Measurements from ENCODE around the gene SRPRB. TPM values are rescaled to one million over a fixed set of nuclear protein-coding genes. Genes with fewer than 3 reads are reported as not detected.

Gene SRPRB
- total RNA-seq, 1 experiment from 2014 or later: 73.5 TPM

- H3K4me1 ChIP-seq (ENCODE audit: control insufficient read depth, insufficient read depth, low read length): no peaks in the 10 kb centered on the region
- ATAC-seq: no peak
- H3K9me3 ChIP-seq (ENCODE audit: control insufficient read depth, insufficient read depth, low read depth, low read length): no peaks in the 10 kb centered on the region
- intact Hi-C loops (cut with micrococcal nuclease; ENCODE audit: unreplicated experiment): no loop called here
- POLR2A ChIA-PET: no interaction called here
- H3K27me3 ChIP-seq (ENCODE audit: control insufficient read depth, insufficient read depth, low read length): no peaks in the 10 kb centered on the region
- H3K4me3 ChIP-seq (ENCODE audit: low read depth in 2 of 2, low read length in 2 of 2): no peak overlapping the region
- peaks cover 36% of the 10 kb centered on the region for H3K36me3 ChIP-seq (ENCODE audit: control insufficient read depth, insufficient read depth, low read length)
- BruUV-seq (replicated peaks): no TSS peak
- no peak overlapping the region for H3K27ac ChIP-seq (ENCODE audit: low read length)
- CTCF ChIA-PET: no interaction called here
- DNase-seq (ENCODE audit: low read depth, low spot score): no peak
- no peak for TF ChIP-seq SIN3A (IDR thresholded peaks at IDR 0.05; ENCODE audit: borderline replicate concordance, insufficient read depth, low read depth, low read length)
- in situ Hi-C loops (cut with HindIII; ENCODE audit: low pct_unique_long_range_greater_than_20kb, low sequenced_read_pairs): no loop called here
Measured at GRCh38 chr3:133815386-133815785, 9.8 kb downstream of the SRPRB start.

GRCh38 chr3:133820129-133820528 lies 14.5 kb downstream of the SRPRB start:
- no peak overlapping the region for H3K27ac ChIP-seq (ENCODE audit: low read length)
- H3K36me3 ChIP-seq (ENCODE audit: control insufficient read depth, insufficient read depth, low read length): peaks cover 19% of the 10 kb centered on the region
- no peak for TF ChIP-seq REST (IDR thresholded peaks at IDR 0.05; ENCODE audit: insufficient read depth in 1 of 2, low read depth in 2 of 2, low read length in 1 of 2)
- 0 out of 2 replicates have a peak, but pooled peaks have one; percentile 4 for TF ChIP-seq CTCF (IDR thresholded peaks at IDR 0.05)
- no peak for TF ChIP-seq POLR2AphosphoS5 (IDR thresholded peaks at IDR 0.05; ENCODE audit: low read depth, low read length)
- TF ChIP-seq SIN3A (IDR thresholded peaks at IDR 0.05; ENCODE audit: borderline replicate concordance, insufficient read depth, low read depth, low read length): no peak
- in situ Hi-C loops (cut with HindIII; ENCODE audit: low pct_unique_long_range_greater_than_20kb, low sequenced_read_pairs) (no loop called here), intact Hi-C loops (cut with micrococcal nuclease; ENCODE audit: unreplicated experiment) (no loop called here)
- H3K27me3 ChIP-seq (ENCODE audit: control insufficient read depth, insufficient read depth, low read length): no peaks in the 10 kb centered on the region
- CTCF ChIA-PET: no interaction called here
- DNase-seq (ENCODE audit: low read depth, low spot score): no peak
- BruUV-seq (replicated peaks): TSS peak; percentile 78
- H3K4me1 ChIP-seq (ENCODE audit: control insufficient read depth, insufficient read depth, low read length): 0 out of 2 replicates have a peak, but pooled peaks cover 3% of the 10 kb centered on the region
- H3K4me3 ChIP-seq (ENCODE audit: low read depth in 2 of 2, low read length in 2 of 2): no peak overlapping the region
- no peaks in the 10 kb centered on the region for H3K9me3 ChIP-seq (ENCODE audit: control insufficient read depth, insufficient read depth, low read depth, low read length)
- POLR2A ChIA-PET: no interaction called here
- no peak for ATAC-seq

- no peaks in the 10 kb centered on the region for H3K27me3 ChIP-seq (ENCODE audit: control insufficient read depth, insufficient read depth, low read length)
- no peak overlapping the region for H3K4me3 ChIP-seq (ENCODE audit: low read depth in 2 of 2, low read length in 2 of 2)
- intact Hi-C loops (cut with micrococcal nuclease; ENCODE audit: unreplicated experiment) (no loop called here), in situ Hi-C loops (cut with HindIII; ENCODE audit: low pct_unique_long_range_greater_than_20kb, low sequenced_read_pairs) (no loop called here)
- H3K36me3 ChIP-seq (ENCODE audit: control insufficient read depth, insufficient read depth, low read length): peaks cover 19% of the 10 kb centered on the region
- ATAC-seq (no peak), DNase-seq (ENCODE audit: low read depth, low spot score) (no peak)
- ChIA-PET CTCF (no interaction called here), POLR2A (no interaction called here)
- H3K27ac ChIP-seq (ENCODE audit: low read length): no peak overlapping the region
- BruUV-seq (replicated peaks): no TSS peak
- 0 out of 2 replicates have a peak, but pooled peaks cover 3% of the 10 kb centered on the region for H3K4me1 ChIP-seq (ENCODE audit: control insufficient read depth, insufficient read depth, low read length)
- H3K9me3 ChIP-seq (ENCODE audit: control insufficient read depth, insufficient read depth, low read depth, low read length): no peaks in the 10 kb centered on the region
- TF ChIP-seq TCF7L2 (IDR thresholded peaks at IDR 0.05; ENCODE audit: low read depth, low read length): no peak
- no peak for TF ChIP-seq REST (IDR thresholded peaks at IDR 0.05; ENCODE audit: insufficient read depth in 1 of 2, low read depth in 2 of 2, low read length in 1 of 2)
- TF ChIP-seq POLR2AphosphoS5 (IDR thresholded peaks at IDR 0.05; ENCODE audit: low read depth, low read length): no peak
- TF ChIP-seq SIN3A (IDR thresholded peaks at IDR 0.05; ENCODE audit: borderline replicate concordance, insufficient read depth, low read depth, low read length): no peak
- TF ChIP-seq CTCF (IDR thresholded peaks at IDR 0.05): no peak
Measured at GRCh38 chr3:133820889-133821675, 15.5 kb downstream of the SRPRB start.

Data from Panc1 (cell line).